Panc1 (cell line): ENCODE results near the gene UPP1. TPM values are rescaled to one million over a fixed set of nuclear protein-coding genes. Genes with fewer than 3 reads are reported as not detected.

Experiments used
- ATAC-seq: fragments of 200-7000 bp; cut with Tn5 transposase; 2 replicates; pipeline ENCODE4 v1.9.1; 2020; ENCODE audit warnings: mild to moderate bottlenecking, moderate library complexity
- BruUV-seq: library from RNA; stranded (reverse); fragments of 400-500 nt; replicated peaks from 2 replicates; lab custom pipeline; 2021; lab: Mats Ljungman, UMichigan
- CTCF ChIA-PET: fragments of 300-600 bp; sonication (Branson Sonifier 250); formaldehyde crosslinking; loops from one replicate; lab custom pipeline; 2022; ENCODE audit warnings: antibody characterized with exemption; lab: Charles Lee
- POLR2A ChIA-PET: fragments of 300-600 bp; sonication (Branson Sonifier 250); formaldehyde crosslinking; loops from one replicate; lab custom pipeline; 2022; ENCODE audit warnings: antibody characterized with exemption; lab: Charles Lee
- DNase-seq: peaks from one replicate; pipeline ENCODE4 v3.0.0-alpha.2; 2010; ENCODE audit warnings: low read depth, low spot score
- H3K27ac ChIP-seq: 2 replicates; pipeline ENCODE4 v1.5.1; 2011; ENCODE audit warnings: mild to moderate bottlenecking, low read length, inconsistent platforms
- H3K27me3 ChIP-seq: fragments of 200-500 bp; sonication (Bioruptor generic); 2 replicates; pipeline ENCODE4 v1.6.0; 2014; ENCODE audit warnings: low read length, inconsistent platforms; ENCODE audit not compliant: control insufficient read depth, insufficient read depth
- H3K36me3 ChIP-seq: fragments of 200-500 bp; sonication (Bioruptor generic); 2 replicates; pipeline ENCODE4 v1.5.1; 2014; ENCODE audit warnings: inconsistent platforms, mild to moderate bottlenecking, low read length, moderate library complexity; ENCODE audit not compliant: control insufficient read depth, insufficient read depth
- H3K4me1 ChIP-seq: 2 replicates; pipeline ENCODE4 v1.5.1; 2011; ENCODE audit warnings: inconsistent platforms, mild to moderate bottlenecking, low read length, moderate library complexity; ENCODE audit not compliant: control insufficient read depth, insufficient read depth
- H3K4me3 ChIP-seq, 2 experiments: 2 replicates each; pipeline ENCODE4 v1.5.1; 2011 to 2012; ENCODE audit warnings: low read depth in 2 of 2, low read length in 2 of 2, mild to moderate bottlenecking in 2 of 2, inconsistent platforms in 1 of 2, moderate library complexity in 1 of 2
- H3K9me3 ChIP-seq: fragments of 200-500 bp; sonication (Bioruptor generic); 2 replicates; pipeline ENCODE4 v1.5.1; 2014; ENCODE audit warnings: low read depth, mild to moderate bottlenecking, inconsistent platforms, low read length, moderate library complexity; ENCODE audit not compliant: control insufficient read depth, insufficient read depth
- CTCF ChIP-seq: fragments of 450-650 bp; IDR thresholded peaks from 2 replicates; pipeline ENCODE4 v1.5.1; 2017; ENCODE audit warnings: mild to moderate bottlenecking
- POLR2AphosphoS5 ChIP-seq: IDR thresholded peaks from 2 replicates; pipeline ENCODE4 v1.6.1; 2012; ENCODE audit warnings: mild to moderate bottlenecking, low read depth, low read length, moderate library complexity
- REST ChIP-seq, 2 experiments: IDR thresholded peaks; 2 replicates each; pipeline ENCODE4 v1.6.1; 2011 to 2012; ENCODE audit warnings: low read depth in 2 of 2, control low read depth in 1 of 2, low read length in 1 of 2, mild to moderate bottlenecking in 1 of 2, moderate library complexity in 1 of 2; ENCODE audit not compliant: insufficient read depth in 1 of 2
- SIN3A ChIP-seq: IDR thresholded peaks from 2 replicates; pipeline ENCODE4 v1.6.1; 2012; ENCODE audit warnings: low read depth, mild to moderate bottlenecking, low read length, moderate library complexity, borderline replicate concordance; ENCODE audit not compliant: insufficient read depth
- TCF7L2 ChIP-seq: IDR thresholded peaks from 2 replicates; pipeline ENCODE4 v1.6.1; 2011; ENCODE audit warnings: mild to moderate bottlenecking, low read depth, low read length, inconsistent platforms
- in situ Hi-C: cut with HindIII; loops from 2 replicates; pipeline ENCODE4 v1.10.0; 2016; ENCODE audit warnings: low sequenced_read_pairs, low pct_unique_long_range_greater_than_20kb
- intact Hi-C: fragments of 100-400 bp; cut with micrococcal nuclease; formaldehyde crosslinking; loops from one replicate; pipeline ENCODE4 v1.10.0; 2022; ENCODE audit not compliant: unreplicated experiment
- total RNA-seq: library from RNA; stranded (reverse); gene quantifications from one replicate; pipeline ENCODE4 v1.2.1, GENCODE V29; 2021; ENCODE audit not compliant: unreplicated experiment

Gene UPP1
- total RNA-seq, 1 experiment from 2014 or later, result 331 TPM

- POLR2A ChIA-PET, result interaction anchor here (0.6 kb wide), 3 partner anchors 8 to 128 kb away, joined by 3 to 4 read pairs (median 3); no protein-coding TSS in a partner anchor
- H3K4me3 ChIP-seq, result peak overlapping the region in 1 of 2 experiments; percentile 28; a peak in 2 of 4 replicates
- in situ Hi-C loops (no loop called here), intact Hi-C loops (no loop called here)
- H3K4me1 ChIP-seq, result peaks cover 56% of the 10 kb centered on the region
- ATAC-seq (peak; percentile 81), DNase-seq (no peak)
- TF ChIP-seq REST (IDR thresholded peaks at IDR 0.05; ENCODE audit: insufficient read depth in 1 of 2, low read depth in 2 of 2, low read length in 1 of 2) (peak in 1 of 2 experiments; percentile 59; a peak in 2 of 4 replicates), CTCF (no peak), SIN3A (0 out of 2 replicates have a peak, but pooled peaks have one; percentile 27), POLR2AphosphoS5 (peak; percentile 99), TCF7L2 (peak; percentile 98)
- H3K9me3 ChIP-seq, result no peaks in the 10 kb centered on the region
- no peaks in the 10 kb centered on the region for H3K36me3 ChIP-seq
- CTCF ChIA-PET, result interaction anchor here (0.7 to 1.8 kb wide), 3 partner anchors 15 to 195 kb away, joined by 3 to 15 read pairs (median 3); no protein-coding TSS in a partner anchor
- BruUV-seq, result no TSS peak
- no peaks in the 10 kb centered on the region for H3K27me3 ChIP-seq
- H3K27ac ChIP-seq, result peak overlapping the region; percentile 98
These were observed 51.1 kb downstream of the UPP1 start for GRCh38 chr7:48140001-48140681.

GRCh38 chr7:48141521-48141920 is 52.5 kb downstream of the UPP1 start:
- TF ChIP-seq SIN3A (no peak), CTCF (no peak), REST (IDR thresholded peaks at IDR 0.05; ENCODE audit: insufficient read depth in 1 of 2, low read depth in 2 of 2, low read length in 1 of 2) (no peak), POLR2AphosphoS5 (no peak), TCF7L2 (no peak)
- DNase-seq (no peak), ATAC-seq (no peak)
- H3K27ac ChIP-seq, result peak overlapping the region; percentile 98
- H3K4me1 ChIP-seq, result peaks cover 59% of the 10 kb centered on the region
- no peaks in the 10 kb centered on the region for H3K27me3 ChIP-seq
- POLR2A ChIA-PET, result no interaction called here
- no peaks in the 10 kb centered on the region for H3K36me3 ChIP-seq
- H3K4me3 ChIP-seq, result no peak overlapping the region
- in situ Hi-C loops, result no loop called here
- no TSS peak for BruUV-seq
- H3K9me3 ChIP-seq, result no peaks in the 10 kb centered on the region
- intact Hi-C loops, result no loop called here
- CTCF ChIA-PET, result no interaction called here
